Measurements from ENCODE around the gene BMP6.

The BMP6 gene

DNA sequence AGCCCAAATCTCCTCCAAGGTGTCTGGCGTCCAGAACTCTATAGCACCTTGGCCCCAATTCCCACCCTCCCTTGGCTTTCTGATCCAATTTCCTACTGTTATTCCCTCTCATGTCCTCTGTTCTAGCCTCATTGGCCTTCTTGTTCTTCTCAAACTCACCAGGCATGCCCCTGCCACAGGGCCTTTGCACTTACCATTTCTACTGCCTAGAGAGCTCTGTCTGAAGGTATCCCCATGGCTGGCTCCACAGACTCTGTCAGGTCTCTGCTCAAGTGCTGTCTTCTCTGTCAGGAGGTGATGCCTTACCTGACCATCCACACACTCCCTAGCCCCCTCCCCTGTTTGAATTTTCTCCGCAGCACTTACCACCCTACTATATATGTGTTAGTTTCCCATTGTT is 5.6 kb upstream of the BMP6 start:
- no peak for DNase-seq

- no peak for DNase-seq
These were observed 4.2 kb upstream of the BMP6 start for GRCh38 chr6:7721649-7722048.

- DNase-seq = no peak
These were observed 2.9 kb upstream of the BMP6 start for GRCh38 chr6:7723041-7723447.

DNA sequence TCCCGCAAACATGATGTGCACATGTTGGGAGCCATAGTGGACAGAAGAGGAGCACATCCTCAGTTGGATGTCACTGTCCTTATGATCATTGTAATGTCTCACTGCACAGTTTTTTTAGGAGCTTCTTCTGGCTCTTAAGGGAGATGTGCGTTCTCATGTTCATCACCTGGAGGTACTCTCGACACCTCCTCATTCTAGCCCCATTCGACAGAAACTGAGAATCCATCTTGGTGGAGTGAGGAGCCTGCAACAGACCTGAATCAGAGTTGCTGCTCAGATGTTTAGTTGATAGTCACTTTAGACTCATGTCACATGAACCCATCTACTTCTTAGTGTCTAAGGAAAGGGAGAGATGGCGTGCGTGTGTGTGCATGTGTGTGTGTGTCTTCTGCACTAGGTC is 2.3 kb upstream of the BMP6 start:
- DNase-seq = no peak

DNA sequence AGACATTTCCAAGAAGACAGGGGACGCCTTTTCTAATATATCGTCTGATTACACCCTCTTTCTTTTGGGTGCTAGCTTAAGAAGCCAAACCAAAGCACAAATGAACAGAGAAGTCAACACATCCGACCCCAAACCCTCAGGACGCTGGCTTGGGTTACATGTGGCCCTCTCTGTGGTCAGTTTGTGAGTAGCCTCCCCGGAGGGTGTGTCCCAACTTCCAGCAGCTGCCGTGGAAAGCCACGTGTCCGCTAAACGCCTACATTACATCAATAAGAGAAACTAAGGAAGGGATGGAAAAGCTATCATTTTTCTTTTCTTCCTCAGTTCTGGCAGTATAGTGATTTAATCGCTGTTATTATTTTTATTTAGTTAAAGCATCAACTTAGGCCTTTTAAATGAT is 487 bp upstream of the BMP6 start:
- DNase-seq = no peak

DNA sequence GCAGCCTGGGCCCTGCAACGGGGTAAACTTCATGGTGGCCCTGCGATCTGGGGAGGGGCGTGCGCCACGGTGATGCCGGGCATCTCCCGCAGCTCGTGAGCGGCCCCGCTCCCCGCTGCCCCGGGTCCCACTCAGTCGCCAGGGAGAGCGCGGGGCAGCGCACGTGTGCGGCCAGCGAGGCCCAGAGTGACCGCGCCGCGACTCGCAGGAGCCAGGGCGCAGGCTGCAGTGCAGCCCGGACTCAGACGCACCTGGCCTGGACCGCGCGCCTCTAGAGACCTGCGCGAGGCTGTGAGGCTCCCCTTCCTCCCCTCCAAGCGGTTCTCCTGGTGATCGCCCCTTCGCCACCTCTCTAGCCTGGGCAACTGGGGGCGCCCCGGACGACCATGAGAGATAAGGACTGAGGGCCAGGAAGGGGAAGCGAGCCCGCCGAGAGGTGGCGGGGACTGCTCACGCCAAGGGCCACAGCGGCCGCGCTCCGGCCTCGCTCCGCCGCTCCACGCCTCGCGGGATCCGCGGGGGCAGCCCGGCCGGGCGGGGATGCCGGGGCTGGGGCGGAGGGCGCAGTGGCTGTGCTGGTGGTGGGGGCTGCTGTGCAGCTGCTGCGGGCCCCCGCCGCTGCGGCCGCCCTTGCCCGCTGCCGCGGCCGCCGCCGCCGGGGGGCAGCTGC is 652 bp downstream of the BMP6 start:
- no peak for DNase-seq

DNA sequence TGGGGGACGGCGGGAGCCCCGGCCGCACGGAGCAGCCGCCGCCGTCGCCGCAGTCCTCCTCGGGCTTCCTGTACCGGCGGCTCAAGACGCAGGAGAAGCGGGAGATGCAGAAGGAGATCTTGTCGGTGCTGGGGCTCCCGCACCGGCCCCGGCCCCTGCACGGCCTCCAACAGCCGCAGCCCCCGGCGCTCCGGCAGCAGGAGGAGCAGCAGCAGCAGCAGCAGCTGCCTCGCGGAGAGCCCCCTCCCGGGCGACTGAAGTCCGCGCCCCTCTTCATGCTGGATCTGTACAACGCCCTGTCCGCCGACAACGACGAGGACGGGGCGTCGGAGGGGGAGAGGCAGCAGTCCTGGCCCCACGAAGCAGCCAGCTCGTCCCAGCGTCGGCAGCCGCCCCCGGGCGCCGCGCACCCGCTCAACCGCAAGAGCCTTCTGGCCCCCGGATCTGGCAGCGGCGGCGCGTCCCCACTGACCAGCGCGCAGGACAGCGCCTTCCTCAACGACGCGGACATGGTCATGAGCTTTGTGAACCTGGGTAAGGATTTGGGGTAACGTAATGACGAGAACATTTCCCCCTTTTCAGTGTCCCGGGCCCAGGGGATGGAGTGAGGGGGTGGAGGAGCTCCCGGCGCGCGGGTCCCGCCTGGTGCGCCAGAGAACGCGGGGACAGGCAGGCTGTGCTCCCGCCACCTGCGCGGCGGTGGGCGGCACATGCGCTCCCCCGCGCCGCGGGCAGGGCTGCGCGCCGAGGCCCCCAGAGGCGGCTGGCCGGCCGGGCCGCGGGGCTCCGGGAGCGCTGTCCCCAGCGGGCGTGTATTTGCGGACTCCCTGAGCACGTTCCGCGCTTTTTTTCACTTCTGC is 1.4 kb downstream of the BMP6 start:
- DNase-seq = no peak

DNA sequence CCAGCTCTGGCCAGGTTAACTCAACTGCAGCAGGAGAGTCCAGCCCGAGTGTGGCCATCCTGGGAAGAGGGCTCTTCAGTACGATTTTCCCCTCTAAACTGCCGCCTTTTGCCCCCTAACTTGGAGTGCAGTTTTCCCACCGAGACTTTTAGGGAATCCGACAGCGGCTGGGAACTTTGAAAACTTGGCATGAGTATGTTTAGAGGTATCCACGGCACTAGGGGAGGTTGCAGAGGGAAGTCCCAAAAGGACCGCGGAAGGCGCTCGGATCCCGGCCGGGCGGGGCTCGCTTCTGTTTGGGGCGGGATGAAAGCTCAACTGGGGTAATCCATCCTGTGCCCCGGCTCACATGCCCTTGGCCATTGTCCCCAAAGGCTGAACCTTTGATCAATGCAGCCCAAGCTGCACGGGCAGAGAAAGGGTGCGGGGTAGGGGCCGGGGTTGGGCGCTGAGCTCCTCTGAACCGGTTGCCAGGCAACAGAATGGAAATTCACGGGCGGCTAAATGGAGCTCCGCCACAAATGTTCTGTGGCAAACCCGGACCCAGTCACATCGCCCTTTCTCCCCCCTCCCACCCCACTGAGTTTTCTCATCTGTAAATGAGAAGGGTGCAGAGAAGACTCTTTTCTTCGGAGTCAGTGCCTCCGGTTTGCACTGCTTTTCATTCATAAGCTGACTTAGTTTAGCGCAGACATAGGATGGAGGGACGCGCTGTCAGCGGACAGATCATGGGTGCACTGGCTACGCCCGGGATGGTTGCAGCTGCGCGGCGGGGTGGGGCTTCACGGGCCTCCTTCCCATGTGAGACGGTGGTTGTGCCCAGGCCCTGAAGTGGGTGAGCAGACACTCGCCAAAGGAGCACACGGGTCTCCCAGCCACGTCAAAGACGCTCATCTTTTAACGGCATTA is 2.3 kb downstream of the BMP6 start:
- DNase-seq = no peak

GRCh38 chr6:7728855-7729590 is 3.1 kb downstream of the BMP6 start:
- DNase-seq = no peak

DNA sequence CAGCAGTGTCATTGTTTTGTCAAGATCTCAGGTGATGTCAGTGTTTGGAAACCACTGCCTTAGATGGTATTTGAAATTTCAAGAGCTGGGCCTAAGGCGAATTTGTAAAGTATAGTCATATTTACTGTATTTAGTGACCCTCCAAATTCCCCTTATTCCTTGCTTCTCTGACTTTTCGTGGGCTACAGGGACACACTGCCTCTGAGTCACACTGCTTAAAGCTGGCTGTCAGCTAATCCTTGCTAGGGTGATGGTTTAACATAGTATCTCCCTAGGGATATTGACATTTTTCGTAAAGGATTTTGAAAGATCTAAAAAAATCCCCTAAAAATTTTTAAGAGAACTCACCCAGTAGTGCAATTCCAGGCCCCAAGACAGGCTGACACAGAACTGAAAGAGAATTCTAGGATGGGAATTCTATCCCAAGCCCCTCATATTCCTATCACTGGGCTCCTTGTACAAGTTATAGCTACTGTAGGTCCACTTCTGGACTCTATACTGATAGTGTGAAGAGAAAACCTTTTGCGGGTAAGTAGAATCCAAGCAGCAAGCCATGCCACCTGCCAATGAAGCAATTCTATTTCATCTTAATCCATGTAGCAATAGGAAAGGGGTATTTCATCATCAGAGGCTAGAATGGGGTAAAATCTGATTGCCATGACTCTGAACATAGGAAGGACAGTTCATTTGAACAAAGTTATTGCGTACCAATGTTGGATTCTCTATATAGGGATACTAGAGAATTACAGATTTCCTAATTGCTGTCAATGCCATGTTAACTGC is 4.3 kb downstream of the BMP6 start:
- DNase-seq = no peak

GRCh38 chr6:7730784-7731227 is 4.9 kb downstream of the BMP6 start:
- no peak for DNase-seq

DNA sequence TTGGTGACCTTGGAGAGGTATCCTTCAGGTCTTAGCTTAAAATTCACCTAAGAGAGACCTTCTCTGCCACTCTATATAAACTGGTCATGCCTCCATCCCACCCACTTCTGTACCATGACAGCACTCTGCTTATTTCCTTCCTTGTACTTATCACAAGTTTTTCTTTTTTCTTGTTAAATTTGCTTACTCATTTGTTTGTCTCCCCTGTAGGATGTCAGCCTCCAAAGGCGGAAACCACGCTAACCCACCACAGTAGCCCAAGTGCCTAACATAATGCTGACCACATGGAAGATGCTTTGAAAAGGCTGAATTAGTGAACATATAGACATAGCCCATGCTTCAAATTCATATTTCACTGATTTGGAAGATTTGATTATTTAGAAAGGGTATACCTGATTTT is 5.4 kb downstream of the BMP6 start:
- DNase-seq = no peak

DNA sequence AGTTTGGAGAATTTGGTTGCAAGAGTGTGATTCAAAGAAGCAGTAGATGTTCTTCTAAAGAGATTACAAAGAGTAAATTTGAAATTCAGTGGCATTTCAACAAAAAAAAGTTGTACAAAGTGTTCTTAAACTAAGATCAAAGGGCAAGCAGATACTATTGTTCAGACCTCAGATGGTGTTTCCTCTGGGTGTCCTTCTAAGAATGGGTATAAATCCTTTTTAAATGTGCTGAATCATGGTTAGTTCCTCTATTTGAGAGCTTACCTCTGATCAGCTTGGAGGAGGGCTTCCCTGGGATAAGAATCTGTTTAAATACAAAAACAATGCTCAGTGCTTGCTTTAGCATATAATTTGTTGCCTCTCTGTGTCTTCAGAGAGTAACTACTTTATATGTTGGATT is 6.3 kb downstream of the BMP6 start:
- no peak for DNase-seq

DNA sequence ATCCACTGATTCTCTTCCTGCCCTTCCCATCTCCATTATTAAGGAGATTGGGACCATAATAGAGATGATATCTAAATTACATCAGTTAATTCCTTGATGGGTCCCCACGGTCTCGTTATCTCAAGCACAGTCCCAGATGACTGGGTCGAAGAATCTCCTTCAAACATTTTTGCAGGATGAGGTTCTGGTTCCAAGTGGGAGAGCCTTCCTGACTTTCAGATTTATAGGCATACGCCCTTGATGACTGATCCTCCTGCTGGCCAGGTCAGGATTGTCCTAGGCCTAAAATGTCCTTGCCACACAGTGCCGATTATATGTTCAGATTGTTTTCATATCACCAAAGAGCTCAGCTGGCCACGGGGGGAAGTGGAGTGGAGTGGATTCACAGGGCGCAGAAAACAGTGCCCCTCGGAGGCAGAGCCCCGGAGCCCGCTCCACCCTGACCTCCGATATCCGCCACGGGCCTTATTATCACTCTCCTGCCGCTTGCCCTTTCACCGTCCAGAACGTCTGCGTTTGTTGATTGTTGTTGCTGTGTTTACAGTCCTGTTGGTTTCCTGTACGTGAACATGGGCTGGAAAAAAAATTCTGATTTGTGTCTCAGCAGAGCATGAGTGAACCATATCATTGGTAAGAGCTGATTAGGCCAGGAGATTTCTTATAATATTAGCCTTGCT is 8.9 kb downstream of the BMP6 start:
- no peak for DNase-seq

DNA sequence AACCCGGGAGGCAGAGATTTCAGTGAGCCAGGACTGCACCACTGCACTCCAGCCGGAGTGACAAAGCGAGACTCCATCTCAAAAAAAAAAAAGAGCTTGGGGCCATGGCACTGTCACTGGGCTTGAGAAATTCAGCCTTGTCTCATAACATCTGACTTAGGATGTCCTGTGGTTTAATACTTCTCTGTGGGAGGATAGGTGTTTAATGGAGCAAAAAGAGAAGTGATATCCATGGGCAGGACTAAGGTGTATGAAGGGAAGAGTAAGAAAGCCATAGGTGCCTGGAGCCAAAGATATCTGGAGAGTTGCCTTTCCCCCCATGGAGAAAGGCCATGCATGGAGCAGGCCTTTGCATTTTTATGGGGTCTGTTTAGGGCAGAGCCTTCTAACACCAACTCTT is 11.2 kb downstream of the BMP6 start:
- DNase-seq = no peak

DNA sequence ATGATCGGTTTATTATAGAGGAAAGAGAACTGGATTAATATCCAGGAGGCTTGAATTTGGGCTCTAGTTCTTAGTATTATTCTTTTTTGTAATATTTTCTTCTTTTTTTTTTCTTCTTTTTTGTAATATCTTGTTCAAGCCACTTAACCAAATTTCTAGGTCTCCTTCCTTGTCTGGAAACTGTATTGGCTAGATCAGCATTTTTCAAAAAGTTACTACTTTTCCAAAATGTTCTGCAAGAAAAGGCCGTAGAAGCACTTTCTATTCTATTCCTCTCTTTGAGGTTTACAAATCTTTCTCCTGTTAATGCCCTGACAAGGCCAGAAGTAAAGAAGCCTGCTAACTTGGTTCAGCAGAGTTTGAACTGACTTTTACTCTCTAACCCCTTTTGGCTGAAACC is 12.0 kb downstream of the BMP6 start:
- DNase-seq = no peak

DNA sequence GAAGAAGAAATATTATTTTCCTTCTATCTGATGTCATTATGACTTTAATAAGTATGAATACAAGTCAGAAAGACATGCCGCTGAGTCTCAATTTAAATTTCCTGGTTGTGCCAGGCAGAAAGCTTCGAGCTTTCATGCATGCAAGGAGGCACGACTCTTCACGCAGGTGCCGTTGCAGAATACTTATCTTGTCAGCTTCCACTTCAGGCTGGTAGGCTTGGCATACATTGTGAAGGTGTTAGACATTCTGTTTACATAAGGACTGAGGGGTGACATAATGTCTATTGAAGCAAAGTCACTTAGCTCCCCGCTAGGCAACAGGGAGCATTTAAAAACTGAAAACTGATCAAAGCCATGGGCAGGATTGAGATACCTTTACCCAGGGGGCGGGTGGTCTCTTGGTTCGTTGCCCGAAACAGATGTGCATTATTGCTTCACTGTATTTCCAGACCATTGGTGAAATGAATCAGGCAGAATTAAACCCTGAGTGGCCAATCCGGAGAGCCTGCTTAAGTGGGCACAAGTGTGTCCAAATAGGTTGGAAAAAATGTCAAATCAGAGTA is 16.4 kb downstream of the BMP6 start:
- DNase-seq = no peak

DNA sequence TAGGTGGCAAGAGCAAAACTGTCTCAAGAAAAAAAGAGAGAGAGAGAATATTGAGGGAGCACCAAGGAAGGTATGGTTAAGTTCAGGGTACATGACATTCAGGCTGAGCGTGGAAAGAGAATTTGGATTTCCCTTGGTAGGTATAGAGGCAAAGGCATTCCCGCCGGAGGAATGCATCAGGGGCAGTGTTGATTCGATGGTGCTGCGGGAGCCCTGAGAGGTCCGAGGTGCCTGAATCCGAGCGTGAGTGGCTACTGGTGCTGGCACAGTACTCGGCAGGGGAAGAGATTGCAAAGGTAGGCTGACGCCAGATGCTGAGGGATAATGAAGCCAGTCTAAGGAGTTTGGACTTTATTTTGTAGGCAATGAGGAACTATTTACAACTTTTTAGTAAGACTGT is 20.0 kb downstream of the BMP6 start:
- DNase-seq = no peak

DNA sequence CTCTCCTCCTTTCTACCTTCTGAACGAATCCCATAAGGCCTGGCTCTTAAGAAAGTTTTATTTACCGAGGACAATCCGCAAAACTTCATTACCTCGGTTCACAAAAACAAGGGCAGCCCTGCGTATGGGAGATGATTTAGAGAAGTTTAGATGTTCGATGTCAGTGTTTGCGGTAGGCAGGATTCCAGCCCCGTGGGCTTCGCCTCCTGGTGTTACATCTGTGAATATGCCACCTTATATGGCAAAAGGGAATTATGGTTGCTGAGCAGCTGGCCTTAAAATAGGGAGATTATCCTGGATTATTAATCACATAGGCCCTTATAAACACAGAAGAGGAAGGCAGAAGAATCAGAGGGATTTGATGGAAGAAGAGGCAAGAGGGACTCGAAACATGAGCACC is 21.1 kb downstream of the BMP6 start:
- DNase-seq = no peak

- DNase-seq = no peak
These were observed 21.5 kb downstream of the BMP6 start for GRCh38 chr6:7747433-7747832.

Measured in T1000 (cell line).